Measurements from ENCODE around the gene PLXNC1. TPM values are rescaled to one million over a fixed set of nuclear protein-coding genes. Genes with fewer than 3 reads are reported as not detected.

Gene PLXNC1
- total RNA-seq, 1 experiment from 2014 or later, result 1.3 TPM

- Mint-ChIP-seq H3K4me1 (ENCODE audit: low read depth, unreplicated experiment) (no peaks in the 10 kb centered on the region), H3K9me3 (ENCODE audit: low read depth, unreplicated experiment) (peaks cover 7% of the 10 kb centered on the region), H3K27me3 (ENCODE audit: unreplicated experiment) (peaks cover 52% of the 10 kb centered on the region), H3K36me3 (ENCODE audit: insufficient read depth, unreplicated experiment) (no peaks in the 10 kb centered on the region), H3K27ac (ENCODE audit: unreplicated experiment) (no peak overlapping the region), H3K4me3 (ENCODE audit: low read depth, unreplicated experiment) (no peak overlapping the region)
- intact Hi-C loops (cut with micrococcal nuclease; ENCODE audit: unreplicated experiment), result no loop called here
- BruUV-seq (replicated peaks), result no TSS peak
- CTCF ChIA-PET, result no interaction called here
- TF ChIP-seq, protein P1, sequence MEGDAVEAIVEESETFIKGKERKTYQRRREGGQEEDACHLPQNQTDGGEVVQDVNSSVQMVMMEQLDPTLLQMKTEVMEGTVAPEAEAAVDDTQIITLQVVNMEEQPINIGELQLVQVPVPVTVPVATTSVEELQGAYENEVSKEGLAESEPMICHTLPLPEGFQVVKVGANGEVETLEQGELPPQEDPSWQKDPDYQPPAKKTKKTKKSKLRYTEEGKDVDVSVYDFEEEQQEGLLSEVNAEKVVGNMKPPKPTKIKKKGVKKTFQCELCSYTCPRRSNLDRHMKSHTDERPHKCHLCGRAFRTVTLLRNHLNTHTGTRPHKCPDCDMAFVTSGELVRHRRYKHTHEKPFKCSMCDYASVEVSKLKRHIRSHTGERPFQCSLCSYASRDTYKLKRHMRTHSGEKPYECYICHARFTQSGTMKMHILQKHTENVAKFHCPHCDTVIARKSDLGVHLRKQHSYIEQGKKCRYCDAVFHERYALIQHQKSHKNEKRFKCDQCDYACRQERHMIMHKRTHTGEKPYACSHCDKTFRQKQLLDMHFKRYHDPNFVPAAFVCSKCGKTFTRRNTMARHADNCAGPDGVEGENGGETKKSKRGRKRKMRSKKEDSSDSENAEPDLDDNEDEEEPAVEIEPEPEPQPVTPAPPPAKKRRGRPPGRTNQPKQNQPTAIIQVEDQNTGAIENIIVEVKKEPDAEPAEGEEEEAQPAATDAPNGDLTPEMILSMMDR (IDR thresholded peaks at IDR 0.05; ENCODE audit: unreplicated experiment), result no peak
- DNase-seq, result no peak
Observed at GRCh38 chr12:94178882-94179281, 30.5 kb downstream of the PLXNC1 start.

GRCh38 chr12:94179723-94180122 lies 31.3 kb downstream of the PLXNC1 start:
- CTCF ChIA-PET, result interaction anchor here (1.0 kb wide), 1 partner anchor 11 kb away, joined by 3 read pairs; no protein-coding TSS in a partner anchor
- H3K27me3 Mint-ChIP-seq (ENCODE audit: unreplicated experiment), result peaks cover 45% of the 10 kb centered on the region
- intact Hi-C loops (cut with micrococcal nuclease; ENCODE audit: unreplicated experiment), result no loop called here
- no peak for DNase-seq
- TF ChIP-seq, protein P1 (IDR thresholded peaks at IDR 0.05; ENCODE audit: unreplicated experiment), result no peak
- H3K27ac Mint-ChIP-seq (ENCODE audit: unreplicated experiment), result no peak overlapping the region
- H3K9me3 Mint-ChIP-seq (ENCODE audit: low read depth, unreplicated experiment), result peaks cover 7% of the 10 kb centered on the region
- H3K4me1 Mint-ChIP-seq (ENCODE audit: low read depth, unreplicated experiment), result no peaks in the 10 kb centered on the region
- H3K36me3 Mint-ChIP-seq (ENCODE audit: insufficient read depth, unreplicated experiment), result no peaks in the 10 kb centered on the region
- no peak overlapping the region for H3K4me3 Mint-ChIP-seq (ENCODE audit: low read depth, unreplicated experiment)
- BruUV-seq (replicated peaks), result no TSS peak

- Mint-ChIP-seq H3K4me1 (ENCODE audit: low read depth, unreplicated experiment) (no peaks in the 10 kb centered on the region), H3K27me3 (ENCODE audit: unreplicated experiment) (peaks cover 35% of the 10 kb centered on the region), H3K4me3 (ENCODE audit: low read depth, unreplicated experiment) (no peak overlapping the region), H3K27ac (ENCODE audit: unreplicated experiment) (no peak overlapping the region), H3K9me3 (ENCODE audit: low read depth, unreplicated experiment) (peaks cover 7% of the 10 kb centered on the region), H3K36me3 (ENCODE audit: insufficient read depth, unreplicated experiment) (no peaks in the 10 kb centered on the region)
- BruUV-seq (replicated peaks), result no TSS peak
- DNase-seq, result no peak
- intact Hi-C loops (cut with micrococcal nuclease; ENCODE audit: unreplicated experiment), result no loop called here
- CTCF ChIA-PET, result no interaction called here
- TF ChIP-seq, protein P1 (IDR thresholded peaks at IDR 0.05; ENCODE audit: unreplicated experiment), result no peak
Observed at GRCh38 chr12:94180558-94181296, 32.4 kb downstream of the PLXNC1 start.

DNA sequence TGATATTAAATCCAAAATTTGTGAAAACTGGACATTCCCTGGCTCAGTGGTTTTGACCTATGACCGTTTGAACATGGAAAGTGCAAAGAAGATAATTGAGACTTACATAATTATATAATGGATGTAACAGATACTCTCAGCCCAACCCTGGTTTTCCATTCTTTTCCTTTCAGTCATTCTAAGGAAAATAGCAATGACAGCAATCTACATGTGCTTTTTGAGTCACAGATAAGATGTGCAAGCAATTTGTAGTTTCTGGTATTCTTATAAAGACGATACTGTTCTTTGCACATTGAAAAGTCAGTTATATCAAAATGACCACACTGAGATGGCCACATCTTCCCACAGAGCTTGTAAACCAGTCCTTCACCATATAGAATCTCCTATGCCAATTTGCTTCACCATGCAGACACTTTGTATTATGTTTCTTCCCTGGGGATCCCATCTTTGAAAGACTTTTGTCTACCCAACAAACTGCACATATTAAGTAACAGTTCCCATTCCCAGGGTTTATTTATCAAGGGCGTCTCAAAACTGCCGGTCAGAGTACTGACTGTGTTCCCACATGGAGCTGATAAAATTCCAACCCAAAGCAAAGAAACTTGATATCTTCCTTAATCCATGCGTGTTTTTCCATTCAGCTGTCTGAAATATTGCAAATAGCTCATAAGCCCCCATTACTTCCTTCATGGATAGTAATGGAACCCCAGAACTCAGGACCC lies 34.8 kb downstream of the PLXNC1 start:
- BruUV-seq (replicated peaks), result no TSS peak
- TF ChIP-seq, protein P1 (IDR thresholded peaks at IDR 0.05; ENCODE audit: unreplicated experiment), result no peak
- Mint-ChIP-seq H3K27me3 (ENCODE audit: unreplicated experiment) (peaks cover 23% of the 10 kb centered on the region), H3K4me3 (ENCODE audit: low read depth, unreplicated experiment) (no peak overlapping the region), H3K4me1 (ENCODE audit: low read depth, unreplicated experiment) (no peaks in the 10 kb centered on the region), H3K36me3 (ENCODE audit: insufficient read depth, unreplicated experiment) (no peaks in the 10 kb centered on the region), H3K9me3 (ENCODE audit: low read depth, unreplicated experiment) (peaks cover 2% of the 10 kb centered on the region), H3K27ac (ENCODE audit: unreplicated experiment) (no peak overlapping the region)
- DNase-seq, result no peak
- intact Hi-C loops (cut with micrococcal nuclease; ENCODE audit: unreplicated experiment), result no loop called here
- CTCF ChIA-PET, result interaction anchor here (0.7 to 1.0 kb wide), 3 partner anchors 59 to 968 kb away, joined by 3 to 8 read pairs (median 8); no protein-coding TSS in a partner anchor

Data from Calu3 (cell line).